Panc1 (cell line): ENCODE data around the gene PKD2L2.

Source experiments
- CTCF ChIP-seq: fragments of 450-650 bp; IDR thresholded peaks from 2 replicates; pipeline ENCODE4 v1.5.1; 2017; ENCODE audit warnings: mild to moderate bottlenecking
- POLR2AphosphoS5 ChIP-seq: IDR thresholded peaks from 2 replicates; pipeline ENCODE4 v1.6.1; 2012; ENCODE audit warnings: mild to moderate bottlenecking, low read depth, low read length, moderate library complexity

DNA sequence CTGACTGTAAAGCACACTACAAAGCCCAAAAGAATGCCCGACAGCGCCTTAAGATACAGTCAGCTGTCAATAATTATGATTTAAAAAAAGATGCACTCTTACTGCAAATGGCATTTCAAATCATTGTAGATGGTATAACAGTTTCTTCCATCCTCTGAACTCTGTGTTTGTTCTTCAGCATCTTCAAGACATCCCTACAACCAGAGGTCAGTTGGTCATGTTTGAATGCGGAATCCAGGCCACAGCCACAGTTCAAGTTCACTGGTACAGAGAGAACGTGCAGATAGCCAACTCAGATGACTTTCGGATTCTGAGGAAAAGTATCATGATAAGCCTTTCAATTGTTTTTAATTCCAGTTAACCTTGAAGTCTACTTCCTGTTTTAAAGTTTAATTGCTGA, 30.3 kb upstream of the PKD2L2 start:
- TF ChIP-seq CTCF = no peak
- TF ChIP-seq POLR2AphosphoS5 = no peak
